ENCODE data around the gene CEP164. TPM values are rescaled to one million over a fixed set of nuclear protein-coding genes. Genes with fewer than 3 reads are reported as not detected.

CEP164 gene
- total RNA-seq, 1 donor from 2014 or later, result 40.1 TPM

DNA sequence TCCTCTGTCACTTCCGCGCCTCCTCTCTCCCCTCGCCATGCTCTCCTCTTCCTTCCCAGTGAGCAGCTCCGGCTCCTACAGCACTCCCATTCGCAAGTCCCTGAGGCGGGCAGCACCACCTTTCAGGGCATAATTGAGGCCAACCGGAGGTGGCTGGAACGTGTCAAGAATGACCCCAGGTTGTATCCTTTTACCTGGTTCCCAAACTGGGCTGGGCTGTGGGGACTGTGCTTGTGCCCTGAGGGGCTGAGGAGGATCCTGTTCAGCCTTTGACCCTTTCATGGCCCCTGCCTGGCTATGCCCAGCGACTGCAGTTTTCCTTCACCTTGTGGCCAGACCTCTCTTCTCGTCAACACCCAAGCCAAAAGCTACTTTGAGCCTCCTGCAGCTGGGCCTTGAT lies 84.1 kb downstream of the CEP164 start:
- Mint-ChIP-seq H3K27ac (ENCODE audit: unreplicated experiment) (no peak overlapping the region), H3K36me3 (ENCODE audit: unreplicated experiment) (peaks cover 28% of the 10 kb centered on the region), H3K27me3 (ENCODE audit: unreplicated experiment) (no peaks in the 10 kb centered on the region), H3K4me3 (ENCODE audit: unreplicated experiment) (no peak overlapping the region), H3K4me1 (ENCODE audit: unreplicated experiment) (peaks cover 9% of the 10 kb centered on the region), H3K9me3 (ENCODE audit: unreplicated experiment) (no peaks in the 10 kb centered on the region)
- TF ChIP-seq, protein P1, sequence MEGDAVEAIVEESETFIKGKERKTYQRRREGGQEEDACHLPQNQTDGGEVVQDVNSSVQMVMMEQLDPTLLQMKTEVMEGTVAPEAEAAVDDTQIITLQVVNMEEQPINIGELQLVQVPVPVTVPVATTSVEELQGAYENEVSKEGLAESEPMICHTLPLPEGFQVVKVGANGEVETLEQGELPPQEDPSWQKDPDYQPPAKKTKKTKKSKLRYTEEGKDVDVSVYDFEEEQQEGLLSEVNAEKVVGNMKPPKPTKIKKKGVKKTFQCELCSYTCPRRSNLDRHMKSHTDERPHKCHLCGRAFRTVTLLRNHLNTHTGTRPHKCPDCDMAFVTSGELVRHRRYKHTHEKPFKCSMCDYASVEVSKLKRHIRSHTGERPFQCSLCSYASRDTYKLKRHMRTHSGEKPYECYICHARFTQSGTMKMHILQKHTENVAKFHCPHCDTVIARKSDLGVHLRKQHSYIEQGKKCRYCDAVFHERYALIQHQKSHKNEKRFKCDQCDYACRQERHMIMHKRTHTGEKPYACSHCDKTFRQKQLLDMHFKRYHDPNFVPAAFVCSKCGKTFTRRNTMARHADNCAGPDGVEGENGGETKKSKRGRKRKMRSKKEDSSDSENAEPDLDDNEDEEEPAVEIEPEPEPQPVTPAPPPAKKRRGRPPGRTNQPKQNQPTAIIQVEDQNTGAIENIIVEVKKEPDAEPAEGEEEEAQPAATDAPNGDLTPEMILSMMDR (IDR thresholded peaks at IDR 0.05), result no peak
- DNase-seq (ENCODE audit: extremely low spot score, unreplicated experiment), result no peak

DNA sequence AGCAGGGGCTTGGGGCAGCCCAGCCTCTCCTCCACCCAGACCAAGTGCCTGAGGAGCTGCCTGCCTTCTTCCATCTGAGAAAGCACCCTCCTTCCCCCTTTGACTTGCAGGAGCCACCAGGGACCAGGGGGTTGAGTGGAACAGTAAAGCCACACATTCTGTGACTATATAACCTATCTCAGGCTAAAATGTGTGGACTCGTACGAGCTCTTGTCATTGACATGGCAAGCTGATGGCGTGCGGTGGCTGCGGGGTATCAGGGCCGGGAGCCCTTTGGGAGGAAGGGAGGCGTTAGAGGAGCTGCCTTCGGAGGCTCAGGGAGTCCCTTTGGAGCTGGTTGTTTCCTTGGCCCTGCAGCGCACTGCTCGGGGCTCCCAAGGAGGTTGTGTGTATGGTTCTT lies 84.5 kb downstream of the CEP164 start:
- H3K27me3 Mint-ChIP-seq (ENCODE audit: unreplicated experiment), result no peaks in the 10 kb centered on the region
- H3K9me3 Mint-ChIP-seq (ENCODE audit: unreplicated experiment), result no peaks in the 10 kb centered on the region
- H3K4me3 Mint-ChIP-seq (ENCODE audit: unreplicated experiment), result no peak overlapping the region
- no peak for DNase-seq (ENCODE audit: extremely low spot score, unreplicated experiment)
- TF ChIP-seq, protein P1 (IDR thresholded peaks at IDR 0.05), result no peak
- peaks cover 28% of the 10 kb centered on the region for H3K36me3 Mint-ChIP-seq (ENCODE audit: unreplicated experiment)
- H3K4me1 Mint-ChIP-seq (ENCODE audit: unreplicated experiment), result peaks cover 9% of the 10 kb centered on the region
- no peak overlapping the region for H3K27ac Mint-ChIP-seq (ENCODE audit: unreplicated experiment)

- H3K36me3 Mint-ChIP-seq (ENCODE audit: unreplicated experiment), result peaks cover 25% of the 10 kb centered on the region
- H3K27me3 Mint-ChIP-seq (ENCODE audit: unreplicated experiment), result no peaks in the 10 kb centered on the region
- no peaks in the 10 kb centered on the region for H3K9me3 Mint-ChIP-seq (ENCODE audit: unreplicated experiment)
- no peak overlapping the region for H3K27ac Mint-ChIP-seq (ENCODE audit: unreplicated experiment)
- no peak for DNase-seq (ENCODE audit: extremely low spot score, unreplicated experiment)
- H3K4me3 Mint-ChIP-seq (ENCODE audit: unreplicated experiment), result no peak overlapping the region
- TF ChIP-seq, protein P1 (IDR thresholded peaks at IDR 0.05), result no peak
- peaks cover 9% of the 10 kb centered on the region for H3K4me1 Mint-ChIP-seq (ENCODE audit: unreplicated experiment)
Measured at GRCh38 chr11:117412653-117413275, 85.1 kb downstream of the CEP164 start.

- H3K9me3 Mint-ChIP-seq (ENCODE audit: unreplicated experiment), result no peaks in the 10 kb centered on the region
- no peak for DNase-seq (ENCODE audit: extremely low spot score, unreplicated experiment)
- TF ChIP-seq, protein P1 (IDR thresholded peaks at IDR 0.05), result no peak
- no peak overlapping the region for H3K27ac Mint-ChIP-seq (ENCODE audit: unreplicated experiment)
- no peaks in the 10 kb centered on the region for H3K27me3 Mint-ChIP-seq (ENCODE audit: unreplicated experiment)
- H3K4me1 Mint-ChIP-seq (ENCODE audit: unreplicated experiment), result peaks cover 9% of the 10 kb centered on the region
- H3K4me3 Mint-ChIP-seq (ENCODE audit: unreplicated experiment), result no peak overlapping the region
- peaks cover 18% of the 10 kb centered on the region for H3K36me3 Mint-ChIP-seq (ENCODE audit: unreplicated experiment)
Measured at GRCh38 chr11:117413616-117414015, 86.0 kb downstream of the CEP164 start.

DNA sequence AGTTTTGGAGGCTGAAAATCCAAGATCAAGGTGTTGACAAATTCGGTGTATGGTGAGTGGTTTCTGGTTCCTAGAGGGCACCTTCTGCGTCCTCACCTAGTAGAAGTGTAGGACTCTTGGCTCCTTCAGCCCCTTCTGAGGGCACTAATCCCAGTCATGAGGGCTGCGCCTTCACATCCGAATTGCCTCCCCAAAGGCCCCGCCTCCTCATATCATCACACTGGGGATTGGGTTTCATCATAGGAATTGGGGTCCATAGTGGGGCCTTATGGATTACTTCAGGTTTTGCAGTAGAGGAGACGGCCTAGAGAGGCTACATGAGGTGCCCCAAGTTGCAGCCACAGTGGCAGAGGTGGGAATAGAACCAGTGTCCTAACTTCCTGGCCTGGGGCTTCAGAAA lies 87.1 kb downstream of the CEP164 start:
- Mint-ChIP-seq H3K27ac (ENCODE audit: unreplicated experiment) (no peak overlapping the region), H3K36me3 (ENCODE audit: unreplicated experiment) (peaks cover 10% of the 10 kb centered on the region), H3K9me3 (ENCODE audit: unreplicated experiment) (no peaks in the 10 kb centered on the region), H3K4me1 (ENCODE audit: unreplicated experiment) (peaks cover 9% of the 10 kb centered on the region), H3K4me3 (ENCODE audit: unreplicated experiment) (no peak overlapping the region), H3K27me3 (ENCODE audit: unreplicated experiment) (no peaks in the 10 kb centered on the region)
- TF ChIP-seq, protein P1 (IDR thresholded peaks at IDR 0.05), result no peak
- no peak for DNase-seq (ENCODE audit: extremely low spot score, unreplicated experiment)
